Liver (tissue), 3 donors: Measurements from ENCODE around the gene NEK10.

Source experiments
- EGR1 ChIP-seq, 2 donors: IDR thresholded peaks; 2 replicates each; pipeline ENCODE4 v1.6.1; 2016 to 2018; ENCODE audit warnings: antibody characterized with exemption in 2 of 2, low read depth in 2 of 2
- FOXA1 ChIP-seq: IDR thresholded peaks from 2 replicates; pipeline ENCODE4 v1.6.1; 2016; ENCODE audit warnings: antibody characterized with exemption
- FOXA2 ChIP-seq: IDR thresholded peaks from 2 replicates; pipeline ENCODE4 v1.6.1; 2016; ENCODE audit warnings: antibody characterized with exemption
- GABPA ChIP-seq, 2 donors: IDR thresholded peaks in 1 of 2; conservative IDR thresholded peaks in 1 of 2; 2 replicates each; pipeline ENCODE4 v1.6.1; 2016; ENCODE audit warnings: antibody characterized with exemption in 2 of 2, mild to moderate bottlenecking in 1 of 2, moderate library complexity in 1 of 2
- HNF4A ChIP-seq, 2 donors: conservative IDR thresholded peaks; 2 replicates each; pipeline ENCODE4 v1.6.1; 2016; ENCODE audit warnings: antibody characterized with exemption in 2 of 2, mild to moderate bottlenecking in 2 of 2
- JUND ChIP-seq, 2 donors: IDR thresholded peaks; 2 replicates each; pipeline ENCODE4 v1.6.1; 2016; ENCODE audit warnings: antibody characterized with exemption in 2 of 2
- RAD21 ChIP-seq, 2 donors: IDR thresholded peaks; 2 replicates each; pipeline ENCODE4 v1.6.1; 2016; ENCODE audit warnings: antibody characterized with exemption in 2 of 2, mild to moderate bottlenecking in 2 of 2
- SP1 ChIP-seq: IDR thresholded peaks from 2 replicates; pipeline ENCODE4 v1.6.1; 2018; ENCODE audit warnings: antibody characterized with exemption, mild to moderate bottlenecking
- TAF1 ChIP-seq: conservative IDR thresholded peaks from 2 replicates; pipeline ENCODE4 v1.6.1; 2016; ENCODE audit warnings: antibody characterized with exemption, mild to moderate bottlenecking
- YY1 ChIP-seq: IDR thresholded peaks from 2 replicates; pipeline ENCODE4 v1.6.1; 2016; ENCODE audit warnings: antibody characterized with exemption, mild to moderate bottlenecking
- TF ChIP-seq, protein P1 (sequence below): fragments of 150-350 bp; IDR thresholded peaks from 2 replicates; pipeline ENCODE4 v1.5.1; 2017; ENCODE audit warnings: improper control_type of control experiment, low read depth, low read length; ENCODE audit not compliant: missing input control
- TF ChIP-seq, protein P2 (sequence below): IDR thresholded peaks from 2 replicates; pipeline ENCODE4 v1.6.1; 2016; ENCODE audit warnings: antibody characterized with exemption, mild to moderate bottlenecking
- TF ChIP-seq, protein P3 (sequence below): IDR thresholded peaks from 2 replicates; pipeline ENCODE4 v1.6.1; 2016; ENCODE audit warnings: antibody characterized with exemption
- TF ChIP-seq, protein P4 (sequence below): IDR thresholded peaks from 2 replicates; pipeline ENCODE4 v1.6.1; 2016; ENCODE audit warnings: antibody characterized with exemption
- donor health status: healthy.
- donor health status: healthy.

DNA sequence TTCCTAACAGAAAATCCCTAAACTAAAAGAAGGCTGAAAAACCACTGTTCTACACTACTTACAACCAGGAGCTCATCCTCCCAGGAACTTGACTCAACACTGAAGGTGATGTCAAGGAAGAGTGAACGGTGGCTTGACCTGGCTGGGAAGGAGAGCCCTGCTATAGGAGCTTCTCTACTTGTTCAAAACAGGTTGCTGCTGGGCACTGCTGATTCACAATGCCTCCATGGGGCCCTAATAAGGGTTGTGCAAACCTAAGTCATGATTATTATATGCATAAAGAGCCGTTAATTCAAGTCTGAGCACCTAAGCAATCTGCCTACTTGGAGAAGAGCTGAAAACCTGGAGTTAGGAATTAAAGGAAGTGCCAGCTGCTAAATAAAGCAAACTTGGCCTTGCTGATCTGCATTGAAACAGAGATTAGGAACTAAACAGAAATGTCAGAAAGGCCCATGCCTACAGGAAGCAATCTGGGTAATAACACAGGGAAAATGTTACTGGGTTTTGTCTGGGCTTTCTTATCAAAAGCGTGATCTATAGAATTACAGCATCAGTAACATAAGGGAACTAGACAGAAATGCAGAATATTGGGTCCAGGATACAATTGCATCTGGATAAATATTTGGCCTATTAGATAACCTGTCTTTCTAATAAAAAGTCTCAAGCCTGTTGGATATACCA is 243.2 kb downstream of the NEK10 start:
- TF ChIP-seq, protein P1, sequence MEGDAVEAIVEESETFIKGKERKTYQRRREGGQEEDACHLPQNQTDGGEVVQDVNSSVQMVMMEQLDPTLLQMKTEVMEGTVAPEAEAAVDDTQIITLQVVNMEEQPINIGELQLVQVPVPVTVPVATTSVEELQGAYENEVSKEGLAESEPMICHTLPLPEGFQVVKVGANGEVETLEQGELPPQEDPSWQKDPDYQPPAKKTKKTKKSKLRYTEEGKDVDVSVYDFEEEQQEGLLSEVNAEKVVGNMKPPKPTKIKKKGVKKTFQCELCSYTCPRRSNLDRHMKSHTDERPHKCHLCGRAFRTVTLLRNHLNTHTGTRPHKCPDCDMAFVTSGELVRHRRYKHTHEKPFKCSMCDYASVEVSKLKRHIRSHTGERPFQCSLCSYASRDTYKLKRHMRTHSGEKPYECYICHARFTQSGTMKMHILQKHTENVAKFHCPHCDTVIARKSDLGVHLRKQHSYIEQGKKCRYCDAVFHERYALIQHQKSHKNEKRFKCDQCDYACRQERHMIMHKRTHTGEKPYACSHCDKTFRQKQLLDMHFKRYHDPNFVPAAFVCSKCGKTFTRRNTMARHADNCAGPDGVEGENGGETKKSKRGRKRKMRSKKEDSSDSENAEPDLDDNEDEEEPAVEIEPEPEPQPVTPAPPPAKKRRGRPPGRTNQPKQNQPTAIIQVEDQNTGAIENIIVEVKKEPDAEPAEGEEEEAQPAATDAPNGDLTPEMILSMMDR, result no peak
- no peak for TF ChIP-seq JUND (IDR thresholded peaks at IDR 0.05)
- TF ChIP-seq TAF1, result no peak
- TF ChIP-seq, protein P2, sequence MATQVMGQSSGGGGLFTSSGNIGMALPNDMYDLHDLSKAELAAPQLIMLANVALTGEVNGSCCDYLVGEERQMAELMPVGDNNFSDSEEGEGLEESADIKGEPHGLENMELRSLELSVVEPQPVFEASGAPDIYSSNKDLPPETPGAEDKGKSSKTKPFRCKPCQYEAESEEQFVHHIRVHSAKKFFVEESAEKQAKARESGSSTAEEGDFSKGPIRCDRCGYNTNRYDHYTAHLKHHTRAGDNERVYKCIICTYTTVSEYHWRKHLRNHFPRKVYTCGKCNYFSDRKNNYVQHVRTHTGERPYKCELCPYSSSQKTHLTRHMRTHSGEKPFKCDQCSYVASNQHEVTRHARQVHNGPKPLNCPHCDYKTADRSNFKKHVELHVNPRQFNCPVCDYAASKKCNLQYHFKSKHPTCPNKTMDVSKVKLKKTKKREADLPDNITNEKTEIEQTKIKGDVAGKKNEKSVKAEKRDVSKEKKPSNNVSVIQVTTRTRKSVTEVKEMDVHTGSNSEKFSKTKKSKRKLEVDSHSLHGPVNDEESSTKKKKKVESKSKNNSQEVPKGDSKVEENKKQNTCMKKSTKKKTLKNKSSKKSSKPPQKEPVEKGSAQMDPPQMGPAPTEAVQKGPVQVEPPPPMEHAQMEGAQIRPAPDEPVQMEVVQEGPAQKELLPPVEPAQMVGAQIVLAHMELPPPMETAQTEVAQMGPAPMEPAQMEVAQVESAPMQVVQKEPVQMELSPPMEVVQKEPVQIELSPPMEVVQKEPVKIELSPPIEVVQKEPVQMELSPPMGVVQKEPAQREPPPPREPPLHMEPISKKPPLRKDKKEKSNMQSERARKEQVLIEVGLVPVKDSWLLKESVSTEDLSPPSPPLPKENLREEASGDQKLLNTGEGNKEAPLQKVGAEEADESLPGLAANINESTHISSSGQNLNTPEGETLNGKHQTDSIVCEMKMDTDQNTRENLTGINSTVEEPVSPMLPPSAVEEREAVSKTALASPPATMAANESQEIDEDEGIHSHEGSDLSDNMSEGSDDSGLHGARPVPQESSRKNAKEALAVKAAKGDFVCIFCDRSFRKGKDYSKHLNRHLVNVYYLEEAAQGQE, result no peak
- TF ChIP-seq, protein P3, sequence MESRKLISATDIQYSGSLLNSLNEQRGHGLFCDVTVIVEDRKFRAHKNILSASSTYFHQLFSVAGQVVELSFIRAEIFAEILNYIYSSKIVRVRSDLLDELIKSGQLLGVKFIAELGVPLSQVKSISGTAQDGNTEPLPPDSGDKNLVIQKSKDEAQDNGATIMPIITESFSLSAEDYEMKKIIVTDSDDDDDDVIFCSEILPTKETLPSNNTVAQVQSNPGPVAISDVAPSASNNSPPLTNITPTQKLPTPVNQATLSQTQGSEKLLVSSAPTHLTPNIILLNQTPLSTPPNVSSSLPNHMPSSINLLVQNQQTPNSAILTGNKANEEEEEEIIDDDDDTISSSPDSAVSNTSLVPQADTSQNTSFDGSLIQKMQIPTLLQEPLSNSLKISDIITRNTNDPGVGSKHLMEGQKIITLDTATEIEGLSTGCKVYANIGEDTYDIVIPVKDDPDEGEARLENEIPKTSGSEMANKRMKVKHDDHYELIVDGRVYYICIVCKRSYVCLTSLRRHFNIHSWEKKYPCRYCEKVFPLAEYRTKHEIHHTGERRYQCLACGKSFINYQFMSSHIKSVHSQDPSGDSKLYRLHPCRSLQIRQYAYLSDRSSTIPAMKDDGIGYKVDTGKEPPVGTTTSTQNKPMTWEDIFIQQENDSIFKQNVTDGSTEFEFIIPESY, result no peak
- TF ChIP-seq YY1, result no peak
- TF ChIP-seq FOXA1, result no peak
- no peak for TF ChIP-seq HNF4A (conservative IDR thresholded peaks at IDR 0.05)
- no peak for TF ChIP-seq GABPA (IDR thresholded peaks at IDR 0.05 in 1 of 2, conservative IDR thresholded peaks at IDR 0.05 in 1 of 2)
- TF ChIP-seq RAD21 (IDR thresholded peaks at IDR 0.05), result no peak
- TF ChIP-seq, protein P4, sequence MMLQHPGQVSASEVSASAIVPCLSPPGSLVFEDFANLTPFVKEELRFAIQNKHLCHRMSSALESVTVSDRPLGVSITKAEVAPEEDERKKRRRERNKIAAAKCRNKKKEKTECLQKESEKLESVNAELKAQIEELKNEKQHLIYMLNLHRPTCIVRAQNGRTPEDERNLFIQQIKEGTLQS, result no peak
- no peak for TF ChIP-seq EGR1 (IDR thresholded peaks at IDR 0.05; ENCODE audit: low read depth in 2 of 2)
- TF ChIP-seq FOXA2, result no peak
- no peak for TF ChIP-seq SP1
